HepG2 (cell line): Measurements from ENCODE around the gene RPAP2. TPM values are rescaled to one million over a fixed set of nuclear protein-coding genes. Genes with fewer than 3 reads are reported as not detected.

Source experiments
- AHR ChIP-seq: IDR thresholded peaks from 2 replicates; pipeline ENCODE4 v1.6.1; 2018; ENCODE audit warnings: missing genetic modification reagents, missing compliant biosample characterization
- ETV6 ChIP-seq: sonication (generic); formaldehyde crosslinking; conservative IDR thresholded peaks from 2 replicates; pipeline ENCODE4 v1.4.0; 2020; ENCODE audit warnings: missing genetic modification reagents
- KLF16 ChIP-seq, 2 experiments: sonication (generic) in 1 of 2; formaldehyde crosslinking in 1 of 2; IDR thresholded peaks; 2 replicates each; pipeline versions ENCODE4 v1.6.1 to v1.8.0; 2016 to 2023; ENCODE audit warnings: missing genetic modification reagents in 2 of 2, missing compliant biosample characterization in 1 of 2
- NFE2L1 ChIP-seq: sonication (generic); formaldehyde crosslinking; IDR thresholded peaks from 2 replicates; pipeline ENCODE4 v1.4.0; 2020; ENCODE audit warnings: missing genetic modification reagents, mild to moderate bottlenecking, borderline replicate concordance
- RFX5 ChIP-seq: IDR thresholded peaks from 2 replicates; pipeline ENCODE4 v1.6.1; 2011; ENCODE audit warnings: low read depth, low read length, improper control_type of control experiment
- SP5 ChIP-seq: IDR thresholded peaks from 2 replicates; pipeline ENCODE4 v1.6.1; 2016; ENCODE audit warnings: low read depth, borderline replicate concordance
- ZBTB20 ChIP-seq: sonication (generic); formaldehyde crosslinking; IDR thresholded peaks from 2 replicates; pipeline ENCODE4 v1.8.1; 2023; ENCODE audit warnings: missing genetic modification reagents, low read depth, mild to moderate bottlenecking, borderline replicate concordance
- ZBTB8A ChIP-seq: sonication (generic); formaldehyde crosslinking; IDR thresholded peaks from 2 replicates; pipeline ENCODE4 v1.4.0; 2020; ENCODE audit warnings: mild to moderate bottlenecking, low read depth, missing genetic modification reagents, borderline replicate concordance
- ZNF124 ChIP-seq: sonication (generic); formaldehyde crosslinking; IDR thresholded peaks from 2 replicates; pipeline ENCODE4 v1.4.0; 2020; ENCODE audit warnings: missing genetic modification reagents
- ZNF234 ChIP-seq: sonication (generic); formaldehyde crosslinking; conservative IDR thresholded peaks from 2 replicates; pipeline ENCODE4 v1.5.1; 2020; ENCODE audit warnings: mild to moderate bottlenecking, missing genetic modification reagents
- ZNF546 ChIP-seq: sonication (generic); formaldehyde crosslinking; conservative IDR thresholded peaks from 2 replicates; pipeline ENCODE4 v1.8.1; 2023; ENCODE audit warnings: mild to moderate bottlenecking, missing genetic modification reagents
- ZNF83 ChIP-seq: sonication (generic); formaldehyde crosslinking; IDR thresholded peaks from 2 replicates; pipeline ENCODE4 v1.4.0; 2020; ENCODE audit warnings: missing genetic modification reagents, mild to moderate bottlenecking, borderline replicate concordance
- ZSCAN21 ChIP-seq: sonication (generic); formaldehyde crosslinking; IDR thresholded peaks from 2 replicates; pipeline ENCODE4 v1.8.0; 2022; ENCODE audit warnings: mild to moderate bottlenecking, missing genetic modification reagents, moderate library complexity, borderline replicate concordance
- polyA plus RNA-seq, 8 experiments: library from polyadenylated mRNA; depleted of rRNA in 3 of 8; stranded (reverse) in 7 of 8; unstranded in 1 of 8; fragments of >200 nt; fragmentation: Illumina TruSeq in 4 of 8; extraction: Trizol in 4 of 8; gene quantifications; 2 replicates each; pipeline versions ENCODE4 v1.2.1 to v1.2.3, GENCODE V29; 2011 to 2016; ENCODE audit warnings: low read depth in 4 of 8, missing spikeins in 1 of 8, mixed read lengths in 1 of 8; ENCODE audit not compliant: insufficient read depth in 1 of 8
- total RNA-seq, 5 experiments: library from RNA; depleted of rRNA; stranded (reverse); fragments of >200 nt; fragmentation: Illumina TruSeq; extraction: Trizol; gene quantifications; 2 replicates each; pipeline ENCODE4 v1.2.3, GENCODE V29; 2016; ENCODE audit warnings: low read depth in 1 of 5
- TF ChIP-seq, protein P1 (sequence below), 2 experiments: IDR thresholded peaks; 2 replicates each; pipeline ENCODE4 v1.6.1; 2011 to 2012; ENCODE audit warnings: low read length in 2 of 2, borderline replicate concordance in 1 of 2, low read depth in 1 of 2, mild to moderate bottlenecking in 1 of 2, moderate library complexity in 1 of 2
- TF ChIP-seq, protein P2 (sequence below): sonication (generic); formaldehyde crosslinking; conservative IDR thresholded peaks from 2 replicates; pipeline ENCODE4 v1.4.0; 2020; ENCODE audit warnings: missing genetic modification reagents
- TF ChIP-seq, protein P3 (sequence below): sonication (generic); formaldehyde crosslinking; IDR thresholded peaks from 2 replicates; pipeline ENCODE4 v1.5.1; 2020; ENCODE audit warnings: mild to moderate bottlenecking, missing genetic modification reagents, moderate library complexity
- TF ChIP-seq, protein P4 (sequence below): sonication (generic); formaldehyde crosslinking; IDR thresholded peaks from 2 replicates; pipeline ENCODE4 v1.4.0; 2020; ENCODE audit warnings: missing genetic modification reagents

Gene RPAP2
- total and polyA plus RNA-seq, 2 of the 13 experiments (the other 11 are each of a cell fraction or from before 2014, with no cell fraction given) = 10.0 to 34.8 TPM

DNA sequence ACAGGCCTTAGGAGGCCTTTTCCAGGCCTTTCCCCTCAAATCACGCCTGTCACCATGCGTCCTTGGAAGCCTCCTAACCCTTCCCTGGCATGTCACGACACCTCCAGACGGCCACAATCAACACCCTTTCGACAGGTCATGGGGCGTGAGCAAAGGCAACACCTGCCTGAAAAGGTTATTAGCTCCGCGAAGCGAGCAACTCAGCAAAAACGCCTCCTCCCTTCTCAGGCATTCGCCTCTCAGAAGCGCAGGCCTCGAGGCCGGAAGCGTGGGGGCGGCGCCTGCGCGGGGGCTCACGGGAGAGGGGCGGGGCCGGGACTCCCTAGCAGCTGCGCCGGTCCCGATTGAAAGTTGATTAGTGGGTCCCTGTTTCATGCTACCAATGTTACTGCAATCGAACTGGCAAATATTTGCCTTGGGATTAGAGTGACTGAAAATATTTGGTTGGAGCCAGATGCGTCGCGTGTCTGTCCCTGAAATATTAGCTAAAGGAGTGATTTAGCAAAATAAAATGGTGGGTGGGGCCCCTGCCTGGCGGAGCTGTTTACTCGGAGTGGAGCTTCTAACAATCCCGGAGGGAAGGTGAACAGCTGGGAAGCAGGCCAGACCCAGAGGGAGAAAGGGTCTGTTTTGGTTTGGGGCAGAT lies 143.0 kb downstream of the RPAP2 start (continued):
- peak; percentile 86 for TF ChIP-seq ZSCAN21 (CRISPR knock-in tag)
- no peak for TF ChIP-seq NFE2L1
- TF ChIP-seq ZNF546 = peak; percentile 61; the same call in 1 of the 2 replicates
- TF ChIP-seq, protein P1, sequence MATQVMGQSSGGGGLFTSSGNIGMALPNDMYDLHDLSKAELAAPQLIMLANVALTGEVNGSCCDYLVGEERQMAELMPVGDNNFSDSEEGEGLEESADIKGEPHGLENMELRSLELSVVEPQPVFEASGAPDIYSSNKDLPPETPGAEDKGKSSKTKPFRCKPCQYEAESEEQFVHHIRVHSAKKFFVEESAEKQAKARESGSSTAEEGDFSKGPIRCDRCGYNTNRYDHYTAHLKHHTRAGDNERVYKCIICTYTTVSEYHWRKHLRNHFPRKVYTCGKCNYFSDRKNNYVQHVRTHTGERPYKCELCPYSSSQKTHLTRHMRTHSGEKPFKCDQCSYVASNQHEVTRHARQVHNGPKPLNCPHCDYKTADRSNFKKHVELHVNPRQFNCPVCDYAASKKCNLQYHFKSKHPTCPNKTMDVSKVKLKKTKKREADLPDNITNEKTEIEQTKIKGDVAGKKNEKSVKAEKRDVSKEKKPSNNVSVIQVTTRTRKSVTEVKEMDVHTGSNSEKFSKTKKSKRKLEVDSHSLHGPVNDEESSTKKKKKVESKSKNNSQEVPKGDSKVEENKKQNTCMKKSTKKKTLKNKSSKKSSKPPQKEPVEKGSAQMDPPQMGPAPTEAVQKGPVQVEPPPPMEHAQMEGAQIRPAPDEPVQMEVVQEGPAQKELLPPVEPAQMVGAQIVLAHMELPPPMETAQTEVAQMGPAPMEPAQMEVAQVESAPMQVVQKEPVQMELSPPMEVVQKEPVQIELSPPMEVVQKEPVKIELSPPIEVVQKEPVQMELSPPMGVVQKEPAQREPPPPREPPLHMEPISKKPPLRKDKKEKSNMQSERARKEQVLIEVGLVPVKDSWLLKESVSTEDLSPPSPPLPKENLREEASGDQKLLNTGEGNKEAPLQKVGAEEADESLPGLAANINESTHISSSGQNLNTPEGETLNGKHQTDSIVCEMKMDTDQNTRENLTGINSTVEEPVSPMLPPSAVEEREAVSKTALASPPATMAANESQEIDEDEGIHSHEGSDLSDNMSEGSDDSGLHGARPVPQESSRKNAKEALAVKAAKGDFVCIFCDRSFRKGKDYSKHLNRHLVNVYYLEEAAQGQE (IDR thresholded peaks at IDR 0.05; ENCODE audit: borderline replicate concordance in 1 of 2, low read depth in 1 of 2, low read length in 2 of 2) = peak in 1 of 2 experiments; percentile 32; a peak in 1 of 4 replicates
- TF ChIP-seq, protein P2, sequence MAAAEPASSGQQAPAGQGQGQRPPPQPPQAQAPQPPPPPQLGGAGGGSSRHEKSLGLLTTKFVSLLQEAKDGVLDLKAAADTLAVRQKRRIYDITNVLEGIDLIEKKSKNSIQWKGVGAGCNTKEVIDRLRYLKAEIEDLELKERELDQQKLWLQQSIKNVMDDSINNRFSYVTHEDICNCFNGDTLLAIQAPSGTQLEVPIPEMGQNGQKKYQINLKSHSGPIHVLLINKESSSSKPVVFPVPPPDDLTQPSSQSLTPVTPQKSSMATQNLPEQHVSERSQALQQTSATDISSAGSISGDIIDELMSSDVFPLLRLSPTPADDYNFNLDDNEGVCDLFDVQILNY (CRISPR knock-in tag) = peak; percentile 61; the same call in 1 of the 2 replicates
- peak; percentile 77; the same call in 1 of the 2 replicates for TF ChIP-seq SP5 (CRISPR knock-in tag)
- no peak for TF ChIP-seq ZNF124
- peak; percentile 94; the same call in 1 of the 2 replicates for TF ChIP-seq AHR (CRISPR knock-in tag)
- no peak for TF ChIP-seq ZNF234 (CRISPR knock-in tag)
- TF ChIP-seq RFX5 = no peak
- TF ChIP-seq, protein P3, sequence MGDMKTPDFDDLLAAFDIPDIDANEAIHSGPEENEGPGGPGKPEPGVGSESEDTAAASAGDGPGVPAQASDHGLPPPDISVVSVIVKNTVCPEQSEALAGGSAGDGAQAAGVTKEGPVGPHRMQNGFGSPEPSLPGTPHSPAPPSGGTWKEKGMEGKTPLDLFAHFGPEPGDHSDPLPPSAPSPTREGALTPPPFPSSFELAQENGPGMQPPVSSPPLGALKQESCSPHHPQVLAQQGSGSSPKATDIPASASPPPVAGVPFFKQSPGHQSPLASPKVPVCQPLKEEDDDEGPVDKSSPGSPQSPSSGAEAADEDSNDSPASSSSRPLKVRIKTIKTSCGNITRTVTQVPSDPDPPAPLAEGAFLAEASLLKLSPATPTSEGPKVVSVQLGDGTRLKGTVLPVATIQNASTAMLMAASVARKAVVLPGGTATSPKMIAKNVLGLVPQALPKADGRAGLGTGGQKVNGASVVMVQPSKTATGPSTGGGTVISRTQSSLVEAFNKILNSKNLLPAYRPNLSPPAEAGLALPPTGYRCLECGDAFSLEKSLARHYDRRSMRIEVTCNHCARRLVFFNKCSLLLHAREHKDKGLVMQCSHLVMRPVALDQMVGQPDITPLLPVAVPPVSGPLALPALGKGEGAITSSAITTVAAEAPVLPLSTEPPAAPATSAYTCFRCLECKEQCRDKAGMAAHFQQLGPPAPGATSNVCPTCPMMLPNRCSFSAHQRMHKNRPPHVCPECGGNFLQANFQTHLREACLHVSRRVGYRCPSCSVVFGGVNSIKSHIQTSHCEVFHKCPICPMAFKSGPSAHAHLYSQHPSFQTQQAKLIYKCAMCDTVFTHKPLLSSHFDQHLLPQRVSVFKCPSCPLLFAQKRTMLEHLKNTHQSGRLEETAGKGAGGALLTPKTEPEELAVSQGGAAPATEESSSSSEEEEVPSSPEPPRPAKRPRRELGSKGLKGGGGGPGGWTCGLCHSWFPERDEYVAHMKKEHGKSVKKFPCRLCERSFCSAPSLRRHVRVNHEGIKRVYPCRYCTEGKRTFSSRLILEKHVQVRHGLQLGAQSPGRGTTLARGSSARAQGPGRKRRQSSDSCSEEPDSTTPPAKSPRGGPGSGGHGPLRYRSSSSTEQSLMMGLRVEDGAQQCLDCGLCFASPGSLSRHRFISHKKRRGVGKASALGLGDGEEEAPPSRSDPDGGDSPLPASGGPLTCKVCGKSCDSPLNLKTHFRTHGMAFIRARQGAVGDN (CRISPR knock-in tag) = peak; percentile 98
- TF ChIP-seq ZBTB8A (CRISPR knock-in tag) = 0 out of 2 replicates have a peak, but pooled peaks have one; percentile 86
- TF ChIP-seq KLF16 (CRISPR knock-in tag; IDR thresholded peaks at IDR 0.05) = peak in 1 of 2 experiments; percentile 90; a peak in 2 of 4 replicates
- TF ChIP-seq, protein P4, sequence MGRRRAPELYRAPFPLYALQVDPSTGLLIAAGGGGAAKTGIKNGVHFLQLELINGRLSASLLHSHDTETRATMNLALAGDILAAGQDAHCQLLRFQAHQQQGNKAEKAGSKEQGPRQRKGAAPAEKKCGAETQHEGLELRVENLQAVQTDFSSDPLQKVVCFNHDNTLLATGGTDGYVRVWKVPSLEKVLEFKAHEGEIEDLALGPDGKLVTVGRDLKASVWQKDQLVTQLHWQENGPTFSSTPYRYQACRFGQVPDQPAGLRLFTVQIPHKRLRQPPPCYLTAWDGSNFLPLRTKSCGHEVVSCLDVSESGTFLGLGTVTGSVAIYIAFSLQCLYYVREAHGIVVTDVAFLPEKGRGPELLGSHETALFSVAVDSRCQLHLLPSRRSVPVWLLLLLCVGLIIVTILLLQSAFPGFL = no peak
- TF ChIP-seq ZBTB20 = peak; percentile 75; the same call in 1 of the 2 replicates
- TF ChIP-seq ZNF83 (CRISPR knock-in tag) = no peak
- no peak for TF ChIP-seq ETV6 (CRISPR knock-in tag)
